HepG2 (cell line): Measurements from ENCODE around the gene GDPD4. TPM values are rescaled to one million over a fixed set of nuclear protein-coding genes. Genes with fewer than 3 reads are reported as not detected.

Source experiments
- ATAC-seq: fragments of 200-7000 bp; cut with Tn5 transposase; 3 replicates; pipeline ENCODE4 v1.9.1; 2020; ENCODE audit warnings: mild to moderate bottlenecking, moderate library complexity
- BruUV-seq: library from RNA; stranded (reverse); fragments of 400-500 nt; replicated peaks from 2 replicates; lab custom pipeline; 2021; lab: Mats Ljungman, UMichigan
- CTCF ChIA-PET: fragments of 300-600 bp; formaldehyde crosslinking; extraction: SDS; loops from one replicate; lab custom pipeline; 2021; ENCODE audit warnings: low total read pairs, inconsistent platforms, low intra/inter-chr PET ratio; lab: Yijun Ruan, JAX
- POLR2A ChIA-PET: fragments of 350-600 bp; sonication (Branson Sonifier 250); formaldehyde crosslinking; loops from one replicate; lab custom pipeline; 2020; ENCODE audit warnings: antibody characterized with exemption, inconsistent platforms; lab: Yijun Ruan, JAX
- DNase-seq: peaks from one replicate; pipeline ENCODE4 v3.0.0-alpha.2; 2015; ENCODE audit warnings: low spot score
- FAIRE-seq: peaks from 3 replicates; lab custom pipeline; 2011; peaks lifted over from hg19 to GRCh38; lab: Jason Lieb, UNC
- H2AFZ ChIP-seq: one replicate; pipeline ENCODE4 v1.6.1; 2011; ENCODE audit warnings: low read length, inconsistent platforms
- H3K27ac ChIP-seq: fragments of 300-600 bp; 3 replicates; pipeline ENCODE4 v1.8.0; 2011; ENCODE audit warnings: mixed run types, mild to moderate bottlenecking, mixed read lengths, low read length, inconsistent platforms; ENCODE audit not compliant: insufficient read depth; ENCODE audit errors: extremely low read length
- H3K27me3 ChIP-seq, 2 experiments: fragments of 200-600 bp in 1 of 2; 2 replicates in 1 of 2; 3 replicates in 1 of 2; pipeline versions ENCODE4 v1.6.0 to v1.8.0; 2011; ENCODE audit warnings: low read length in 2 of 2, mild to moderate bottlenecking in 2 of 2, moderate library complexity in 2 of 2, inconsistent platforms in 1 of 2; ENCODE audit not compliant: insufficient read depth in 2 of 2, control insufficient read depth in 1 of 2
- H3K36me3 ChIP-seq, 2 experiments: fragments of 200-600 bp in 1 of 2; replicated peaks in 1 of 2; 2 replicates in 1 of 2; 3 replicates in 1 of 2; pipeline versions ENCODE4 v1.5.1 to v1.8.0; 2011; ENCODE audit warnings: low read length in 2 of 2, inconsistent platforms in 1 of 2; ENCODE audit not compliant: insufficient read depth in 2 of 2, control insufficient read depth in 1 of 2
- H3K4me1 ChIP-seq: 2 replicates; pipeline ENCODE4 v1.5.1; 2012; ENCODE audit warnings: low read length, inconsistent platforms; ENCODE audit not compliant: insufficient read depth
- H3K4me2 ChIP-seq: 2 replicates; pipeline ENCODE4 v1.6.0; 2011; ENCODE audit warnings: low read depth, low read length, inconsistent platforms
- H3K4me3 ChIP-seq, 3 experiments: fragments of 200-600 bp in 1 of 3; sonication (generic), shearing (Covaris generic) in 1 of 3; replicated peaks in 1 of 3; 2 replicates each; pipeline ENCODE4 v1.5.1; 2011 to 2016; ENCODE audit warnings: low read length in 3 of 3, inconsistent platforms in 2 of 3, low read depth in 2 of 3, mild to moderate bottlenecking in 2 of 3, control low read depth in 1 of 3, mixed read lengths in 1 of 3; ENCODE audit not compliant: insufficient read depth in 1 of 3
- H3K79me2 ChIP-seq: one replicate; pipeline ENCODE4 v1.6.1; 2011; ENCODE audit warnings: low read length, inconsistent platforms; ENCODE audit not compliant: insufficient read depth
- H3K9ac ChIP-seq: 2 replicates; pipeline ENCODE4 v1.6.0; 2011; ENCODE audit warnings: mild to moderate bottlenecking, low read depth, low read length, inconsistent platforms; ENCODE audit not compliant: insufficient read depth
- H3K9me3 ChIP-seq: 2 replicates; pipeline ENCODE4 v1.5.1; 2012; ENCODE audit warnings: mild to moderate bottlenecking, low read length
- H4K20me1 ChIP-seq: 2 replicates; pipeline ENCODE4 v1.6.0; 2011; ENCODE audit warnings: inconsistent platforms, mild to moderate bottlenecking, low read length, moderate library complexity; ENCODE audit not compliant: insufficient read depth
- BCL6 ChIP-seq: IDR thresholded peaks from 2 replicates; pipeline ENCODE4 v1.6.1; 2016; ENCODE audit warnings: missing genetic modification reagents, missing compliant biosample characterization
- ELF1 ChIP-seq: sonication (generic); formaldehyde crosslinking; IDR thresholded peaks from 2 replicates; pipeline ENCODE4 v1.4.0; 2020; ENCODE audit warnings: missing genetic modification reagents
- NFKB2 ChIP-seq: sonication (generic); formaldehyde crosslinking; IDR thresholded peaks from 2 replicates; pipeline ENCODE4 v1.4.0; 2020; ENCODE audit warnings: missing genetic modification reagents, borderline replicate concordance
- PAXIP1 ChIP-seq: sonication (generic); formaldehyde crosslinking; conservative IDR thresholded peaks from 2 replicates; pipeline ENCODE4 v1.4.0; 2020; ENCODE audit warnings: mild to moderate bottlenecking, missing genetic modification reagents, moderate library complexity
- POGZ ChIP-seq: sonication (generic); formaldehyde crosslinking; IDR thresholded peaks from 2 replicates; pipeline ENCODE4 v1.4.0; 2020; ENCODE audit warnings: mild to moderate bottlenecking, missing genetic modification reagents
- PPARG ChIP-seq: conservative IDR thresholded peaks from 2 replicates; pipeline ENCODE4 v1.6.1; 2016; ENCODE audit warnings: missing biosample characterization, missing genetic modification reagents
- SP5 ChIP-seq: IDR thresholded peaks from 2 replicates; pipeline ENCODE4 v1.6.1; 2016; ENCODE audit warnings: low read depth, borderline replicate concordance
- ZFP36 ChIP-seq: fragments of 150-350 bp; IDR thresholded peaks from 2 replicates; pipeline ENCODE4 v1.6.1; 2018; ENCODE audit warnings: borderline replicate concordance, low read length, low read depth; ENCODE audit not compliant: partially characterized antibody
- ZFX ChIP-seq: sonication (generic); formaldehyde crosslinking; IDR thresholded peaks from 2 replicates; pipeline ENCODE4 v1.4.0; 2020; ENCODE audit warnings: mild to moderate bottlenecking, low read depth, missing genetic modification reagents, moderate library complexity
- ZMYM4 ChIP-seq: sonication (generic); formaldehyde crosslinking; IDR thresholded peaks from 2 replicates; pipeline ENCODE4 v1.8.1; 2023; ENCODE audit warnings: mild to moderate bottlenecking, missing genetic modification reagents
- ZNF263 ChIP-seq: sonication (generic); formaldehyde crosslinking; IDR thresholded peaks from 2 replicates; pipeline ENCODE4 v1.4.0; 2020; ENCODE audit warnings: missing genetic modification reagents
- ZNF30 ChIP-seq: sonication (generic); formaldehyde crosslinking; IDR thresholded peaks from 2 replicates; pipeline ENCODE4 v1.5.0; 2020; ENCODE audit warnings: mild to moderate bottlenecking, missing genetic modification reagents
- ZNF501 ChIP-seq: sonication (generic); formaldehyde crosslinking; IDR thresholded peaks from 2 replicates; pipeline ENCODE4 v1.5.1; 2020; ENCODE audit warnings: mild to moderate bottlenecking, moderate library complexity, missing genetic modification reagents
- ZNF687 ChIP-seq: sonication (generic); formaldehyde crosslinking; IDR thresholded peaks from 2 replicates; pipeline ENCODE4 v1.5.1; 2020; ENCODE audit warnings: mild to moderate bottlenecking, missing genetic modification reagents, moderate library complexity
- ZNF724P ChIP-seq: sonication (generic); formaldehyde crosslinking; IDR thresholded peaks from 2 replicates; pipeline ENCODE4 v1.8.0; 2022; ENCODE audit warnings: missing genetic modification reagents, borderline replicate concordance
- ZSCAN31 ChIP-seq: sonication (generic); formaldehyde crosslinking; IDR thresholded peaks from 2 replicates; pipeline ENCODE4 v1.5.0; 2020; ENCODE audit warnings: low read depth, mild to moderate bottlenecking, missing genetic modification reagents
- WGBS: methylation state at CpG from one replicate; pipeline ENCODE4 v1.1.6; 2017; ENCODE audit warnings: low lambda C conversion rate; 5-methylcytosine and 5-hydroxymethylcytosine counted together
- in situ Hi-C: cut with HindIII; loops from 2 replicates; pipeline ENCODE4 v1.10.0; 2017; ENCODE audit warnings: low pct_unique_long_range_greater_than_20kb; ENCODE audit not compliant: extremely low pct_ligation_motif_present
- intact Hi-C: fragments of 100-400 bp; cut with micrococcal nuclease; formaldehyde crosslinking; loops from one replicate; pipeline ENCODE4 v1.10.0; 2022; ENCODE audit not compliant: unreplicated experiment
- polyA plus RNA-seq, 8 experiments: library from polyadenylated mRNA; depleted of rRNA in 3 of 8; stranded (reverse) in 7 of 8; unstranded in 1 of 8; fragments of >200 nt; fragmentation: Illumina TruSeq in 4 of 8; extraction: Trizol in 4 of 8; gene quantifications; 2 replicates each; pipeline versions ENCODE4 v1.2.1 to v1.2.3, GENCODE V29; 2011 to 2016; ENCODE audit warnings: low read depth in 4 of 8, missing spikeins in 1 of 8, mixed read lengths in 1 of 8; ENCODE audit not compliant: insufficient read depth in 1 of 8
- total RNA-seq, 5 experiments: library from RNA; depleted of rRNA; stranded (reverse); fragments of >200 nt; fragmentation: Illumina TruSeq; extraction: Trizol; gene quantifications; 2 replicates each; pipeline ENCODE4 v1.2.3, GENCODE V29; 2016; ENCODE audit warnings: low read depth in 1 of 5

The GDPD4 gene
- total and polyA plus RNA-seq, 2 of the 13 experiments (the other 11 are each of a cell fraction or from before 2014, with no cell fraction given): not detected

DNA sequence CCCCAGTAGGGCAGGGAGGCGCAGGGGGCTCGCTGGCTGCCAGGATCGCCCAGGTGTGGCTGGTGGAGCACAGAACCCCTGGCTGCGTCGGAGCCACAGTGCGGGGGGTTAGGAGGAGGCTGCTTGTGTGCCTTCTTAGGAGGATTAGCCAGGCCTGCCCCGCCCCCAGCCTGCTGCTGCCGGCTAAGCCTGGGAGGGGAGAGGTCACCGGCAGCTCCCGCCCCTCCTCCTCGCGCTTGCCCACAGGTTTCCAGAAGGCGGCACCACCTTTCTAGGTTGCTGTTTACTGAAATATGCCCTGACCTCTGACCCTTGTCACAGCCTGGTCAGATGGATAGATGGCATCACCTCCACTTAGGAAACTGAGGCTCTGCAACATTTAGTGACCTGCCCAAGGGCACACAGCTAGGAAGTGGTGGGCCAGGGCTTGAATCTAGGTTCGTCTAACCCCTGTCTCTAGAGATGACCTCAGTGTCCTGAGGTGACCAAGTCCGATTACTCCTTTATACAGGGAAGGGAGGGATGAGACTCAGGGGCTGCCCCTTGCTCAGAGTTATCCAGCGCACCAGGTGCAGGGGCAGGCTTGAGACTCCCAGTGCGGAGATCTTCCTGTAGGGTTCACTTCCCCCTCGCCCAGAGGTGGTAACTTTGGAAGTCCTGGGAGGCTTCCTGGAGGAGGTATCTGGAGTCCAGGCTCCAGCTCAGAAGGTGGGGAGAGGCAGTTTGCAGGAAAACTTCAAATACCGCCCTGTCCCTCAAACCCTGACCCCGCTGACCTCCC, 129.4 kb downstream of the GDPD4 start:
- Histone ChIP-seq H3K36me3 (no peaks in the 10 kb centered on the region), H3K4me1 (peaks cover 43% of the 10 kb centered on the region), H4K20me1 (no peaks in the 10 kb centered on the region), H3K79me2 (no peaks in the 10 kb centered on the region), H2AFZ (no peak overlapping the region), H3K9ac (no peak overlapping the region), H3K4me3 (peak overlapping the region in 1 of 3 experiments; percentile 6; a peak in 1 of 6 replicates), H3K27me3 (no peaks in the 10 kb centered on the region), H3K27ac (no peak overlapping the region), H3K9me3 (no peaks in the 10 kb centered on the region), H3K4me2 (peak overlapping the region; percentile 58)
- in situ Hi-C loops: no loop called here
- ChIA-PET CTCF (no interaction called here), POLR2A (interaction anchor here (1.0 to 1.3 kb wide), 2 partner anchors 27 to 35 kb away, joined by 3 read pairs; no protein-coding TSS in a partner anchor)
- 74% methylated on average over 3 of the region's 20 CpGs for WGBS
- BruUV-seq: no TSS peak
- intact Hi-C loops: loop anchor here (1.0 to 2.0 kb wide), 2 partner anchors 17 to 41 kb away; no protein-coding TSS in a partner anchor
- peak; percentile 37 for DNase-seq
- peak; percentile 21 for FAIRE-seq
- ATAC-seq: peak; percentile 71
- TF ChIP-seq ZNF687 (CRISPR knock-in tag) (peak; percentile 82), ZFX (peak; percentile 42; the same call in 1 of the 2 replicates), ZFP36 (peak; percentile 28), ZNF724P (0 out of 2 replicates have a peak, but pooled peaks have one; percentile 46), ZNF263 (CRISPR knock-in tag) (peak; percentile 45; the same call in 1 of the 2 replicates), ZNF501 (CRISPR knock-in tag) (0 out of 2 replicates have a peak, but pooled peaks have one; percentile 24), ZMYM4 (CRISPR knock-in tag) (peak; percentile 51; the same call in 1 of the 2 replicates), POGZ (CRISPR knock-in tag) (0 out of 2 replicates have a peak, but pooled peaks have one; percentile 14), PPARG (peak; percentile 88), ELF1 (CRISPR knock-in tag) (no peak), BCL6 (CRISPR knock-in tag) (0 out of 2 replicates have a peak, but pooled peaks have one; percentile 52), ZSCAN31 (CRISPR knock-in tag) (peak; percentile 58; the same call in 1 of the 2 replicates), ZNF30 (CRISPR knock-in tag) (no peak), SP5 (CRISPR knock-in tag) (peak; percentile 92), PAXIP1 (CRISPR knock-in tag) (peak; percentile 74), NFKB2 (CRISPR knock-in tag) (peak; percentile 38; the same call in 1 of the 2 replicates)
